Loucy (cell line): ENCODE data around the gene PBXIP1.

Experiments used
- EZH2phosphoT487 ChIP-seq: fragments of 200-600 bp; IDR thresholded peaks from 2 replicates; pipeline ENCODE4 v1.6.1; 2018; ENCODE audit warnings: antibody characterized with exemption, mild to moderate bottlenecking, moderate library complexity, borderline replicate concordance
- TF ChIP-seq, protein P1 (sequence below): fragments of 200-600 bp; sonication (generic); conservative IDR thresholded peaks from 2 replicates; pipeline ENCODE4 v1.5.1; 2014; ENCODE audit warnings: mild to moderate bottlenecking, antibody characterized with exemption, low read length

DNA sequence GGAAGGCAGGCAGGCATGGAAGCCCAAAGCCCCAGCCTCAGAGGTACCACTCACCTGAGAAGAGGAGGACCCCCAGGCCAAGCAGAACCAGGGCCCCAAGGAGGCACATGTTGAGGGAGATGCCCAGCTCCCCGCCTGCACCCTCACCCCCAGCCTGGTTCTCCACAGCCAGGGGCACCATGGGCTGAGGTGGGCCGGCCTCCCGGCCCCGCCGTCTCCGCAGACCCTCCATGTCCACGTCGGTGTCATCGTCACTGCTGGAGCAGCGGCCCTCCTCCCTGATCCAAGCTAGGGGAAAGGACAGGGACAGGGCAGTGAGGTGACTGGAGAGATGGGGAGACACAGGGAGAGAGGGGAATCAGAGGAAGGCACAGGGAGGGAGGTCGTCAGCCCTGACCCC, 7.8 kb downstream of the PBXIP1 start:
- TF ChIP-seq, protein P1, sequence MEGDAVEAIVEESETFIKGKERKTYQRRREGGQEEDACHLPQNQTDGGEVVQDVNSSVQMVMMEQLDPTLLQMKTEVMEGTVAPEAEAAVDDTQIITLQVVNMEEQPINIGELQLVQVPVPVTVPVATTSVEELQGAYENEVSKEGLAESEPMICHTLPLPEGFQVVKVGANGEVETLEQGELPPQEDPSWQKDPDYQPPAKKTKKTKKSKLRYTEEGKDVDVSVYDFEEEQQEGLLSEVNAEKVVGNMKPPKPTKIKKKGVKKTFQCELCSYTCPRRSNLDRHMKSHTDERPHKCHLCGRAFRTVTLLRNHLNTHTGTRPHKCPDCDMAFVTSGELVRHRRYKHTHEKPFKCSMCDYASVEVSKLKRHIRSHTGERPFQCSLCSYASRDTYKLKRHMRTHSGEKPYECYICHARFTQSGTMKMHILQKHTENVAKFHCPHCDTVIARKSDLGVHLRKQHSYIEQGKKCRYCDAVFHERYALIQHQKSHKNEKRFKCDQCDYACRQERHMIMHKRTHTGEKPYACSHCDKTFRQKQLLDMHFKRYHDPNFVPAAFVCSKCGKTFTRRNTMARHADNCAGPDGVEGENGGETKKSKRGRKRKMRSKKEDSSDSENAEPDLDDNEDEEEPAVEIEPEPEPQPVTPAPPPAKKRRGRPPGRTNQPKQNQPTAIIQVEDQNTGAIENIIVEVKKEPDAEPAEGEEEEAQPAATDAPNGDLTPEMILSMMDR: no peak
- TF ChIP-seq EZH2phosphoT487: no peak
